OCI-LY3 (cell line): ENCODE data around the gene SCN1A.
A peak's percentile ranks its signal among the peaks of the same experiment; 100 is the strongest.

Source experiments
- CTCF ChIP-seq: fragments of 200-600, 300-600 bp; sonication (generic); IDR thresholded peaks from 2 replicates; pipeline ENCODE4 v1.5.1; 2014; ENCODE audit warnings: antibody characterized with exemption, low read length, low read depth
- EZH2phosphoT487 ChIP-seq: fragments of 200-600 bp; shearing (Covaris generic); IDR thresholded peaks from 2 replicates; pipeline ENCODE4 v1.6.1; 2018; ENCODE audit warnings: antibody characterized with exemption, mixed run types, low read depth

DNA sequence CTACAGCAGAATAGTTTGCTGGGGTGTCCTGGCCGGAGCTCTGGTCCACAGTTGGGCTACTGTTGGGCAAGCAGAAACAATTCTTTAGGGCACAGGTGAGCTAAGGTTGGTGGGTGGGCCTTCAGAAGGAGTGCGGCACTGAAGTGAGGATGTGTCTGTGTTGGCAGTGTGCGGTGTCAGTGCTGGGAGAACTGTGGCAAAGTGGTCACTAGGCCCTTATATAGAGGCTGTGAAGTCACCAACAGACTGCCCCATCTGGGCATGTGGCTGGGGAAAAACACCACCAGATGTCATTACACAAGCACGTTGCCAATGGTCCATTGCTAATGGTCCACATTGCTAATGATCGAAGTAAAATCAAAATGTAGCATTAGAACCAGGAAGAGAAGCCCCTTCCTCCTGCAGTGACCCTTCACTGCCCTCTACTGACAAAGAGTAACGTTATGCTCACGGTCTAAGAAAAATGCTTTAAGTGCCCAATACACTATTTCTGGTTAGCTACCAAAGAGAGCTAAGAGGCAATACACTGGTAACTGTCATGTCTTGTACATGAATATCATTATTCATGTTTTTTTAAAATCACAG lies 21.3 kb downstream of the SCN1A start:
- peak; percentile 60 for TF ChIP-seq CTCF
- TF ChIP-seq EZH2phosphoT487 = no peak
